NCI-H1092 treated with DMSO at 0.1 percent for 48 hours (cell line): ENCODE data around the gene TMX1.
A peak's percentile ranks its signal among the peaks of the same experiment; 100 is the strongest.
"Not testable (repeated sequence)": the region's sequence is repeated elsewhere in the genome, so short reads cannot be mapped to it uniquely, and the experiment has no call there.

ENCODE experiments used
- DNase-seq: peaks from one replicate; lab custom pipeline; 2025; lab: John Stamatoyannopoulos, UW

TMX1 gene

GRCh38 chr14:51239813-51240803 lies at the start of gene TMX1:
Gene TMX1 (plus strand): TSS chr14:51240247. CDS start chr14:51240293, 46 bp downstream.
- peak; percentile 100 for DNase-seq

- no peak for DNase-seq
These were observed 38.2 kb upstream of the TMX1 start for GRCh38 chr14:51201890-51202289.

- no peak for DNase-seq
These were observed 37.0 kb upstream of the TMX1 start for GRCh38 chr14:51202914-51203665.

GRCh38 chr14:51203881-51204280 lies 36.2 kb upstream of the TMX1 start:
- DNase-seq: no peak

GRCh38 chr14:51205486-51205885 lies 34.6 kb upstream of the TMX1 start:
- DNase-seq: no peak

- DNase-seq: no peak
These were observed 33.6 kb upstream of the TMX1 start for GRCh38 chr14:51206462-51206861.

- DNase-seq: peak; percentile 41
These were observed 32.4 kb upstream of the TMX1 start for GRCh38 chr14:51207621-51208020.

- peak; percentile 94 for DNase-seq
These were observed 31.1 kb upstream of the TMX1 start for GRCh38 chr14:51208982-51209381.

- peak; percentile 95 for DNase-seq
These were observed 30.6 kb upstream of the TMX1 start for GRCh38 chr14:51209457-51209856.

- peak; percentile 71 for DNase-seq
These were observed 29.5 kb upstream of the TMX1 start for GRCh38 chr14:51210594-51210993.

- DNase-seq: peak; percentile 94
These were observed 28.9 kb upstream of the TMX1 start for GRCh38 chr14:51211149-51211548.

- DNase-seq: no peak
These were observed 23.4 kb upstream of the TMX1 start for GRCh38 chr14:51216602-51217001.

GRCh38 chr14:51219473-51220448 lies 20.3 kb upstream of the TMX1 start:
- peak; percentile 71 for DNase-seq

- DNase-seq: not testable (repeated sequence)
These were observed 16.6 kb upstream of the TMX1 start for GRCh38 chr14:51223463-51223862.

- DNase-seq: no peak
These were observed 15.5 kb upstream of the TMX1 start for GRCh38 chr14:51224551-51224950.

- DNase-seq: no peak
These were observed 14.3 kb upstream of the TMX1 start for GRCh38 chr14:51225751-51226150.

GRCh38 chr14:51228391-51228790 lies 11.7 kb upstream of the TMX1 start:
- no peak for DNase-seq

GRCh38 chr14:51228890-51229289 lies 11.2 kb upstream of the TMX1 start:
- DNase-seq: no peak

GRCh38 chr14:51236314-51236713 lies 3.7 kb upstream of the TMX1 start:
- DNase-seq: no peak

- no peak for DNase-seq
These were observed 845 bp downstream of the TMX1 start for GRCh38 chr14:51240804-51241380.
